HG03442 (cell line): Measurements from ENCODE around the gene MYH2.

Source experiments
- ATAC-seq: cut with Tn5 transposase; IDR thresholded peaks from one replicate; pipeline ENCODE4 v1.9.1; 2021; ENCODE audit warnings: mild to moderate bottlenecking, moderate library complexity; ENCODE audit not compliant: unreplicated experiment

The MYH2 gene

DNA sequence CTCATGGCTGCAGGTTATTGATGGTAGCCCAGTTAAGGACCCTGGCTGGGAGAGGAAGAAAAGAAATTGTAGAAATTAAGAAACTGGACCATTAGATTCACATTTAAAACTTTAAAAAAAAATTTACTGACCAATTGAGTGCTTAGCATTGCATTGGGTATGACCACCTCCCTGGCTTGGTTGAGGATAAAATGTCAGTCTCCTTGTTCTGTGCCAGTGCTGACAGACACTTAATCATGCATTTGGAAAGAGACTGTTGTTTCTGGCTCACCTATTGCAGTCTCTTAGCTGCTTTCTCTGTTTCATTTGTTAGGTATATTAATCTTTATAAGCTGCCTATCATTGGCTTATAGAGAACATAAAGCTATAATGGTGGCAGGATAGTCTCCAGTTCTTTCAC, 32.8 kb downstream of the MYH2 start:
- ATAC-seq = no peak

DNA sequence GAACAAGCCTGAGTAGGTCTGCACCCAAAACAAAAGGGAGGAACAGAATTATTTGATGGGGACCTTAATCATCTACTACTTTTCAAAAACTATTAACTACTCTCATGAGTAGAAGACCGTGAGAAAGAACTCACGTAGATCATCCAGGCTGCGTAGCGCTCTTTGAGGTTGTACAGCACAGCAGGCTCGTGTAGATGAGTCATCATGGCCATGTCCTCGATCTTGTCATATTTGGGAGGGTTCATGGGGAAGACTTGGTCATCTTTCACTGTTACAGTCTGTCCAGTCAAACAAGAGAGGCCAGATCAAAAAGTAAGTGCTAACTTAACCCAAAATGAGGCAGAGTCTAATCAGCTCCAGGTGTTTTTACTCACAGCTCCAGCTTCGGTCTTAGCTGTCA, 33.4 kb downstream of the MYH2 start:
- ATAC-seq = no peak

DNA sequence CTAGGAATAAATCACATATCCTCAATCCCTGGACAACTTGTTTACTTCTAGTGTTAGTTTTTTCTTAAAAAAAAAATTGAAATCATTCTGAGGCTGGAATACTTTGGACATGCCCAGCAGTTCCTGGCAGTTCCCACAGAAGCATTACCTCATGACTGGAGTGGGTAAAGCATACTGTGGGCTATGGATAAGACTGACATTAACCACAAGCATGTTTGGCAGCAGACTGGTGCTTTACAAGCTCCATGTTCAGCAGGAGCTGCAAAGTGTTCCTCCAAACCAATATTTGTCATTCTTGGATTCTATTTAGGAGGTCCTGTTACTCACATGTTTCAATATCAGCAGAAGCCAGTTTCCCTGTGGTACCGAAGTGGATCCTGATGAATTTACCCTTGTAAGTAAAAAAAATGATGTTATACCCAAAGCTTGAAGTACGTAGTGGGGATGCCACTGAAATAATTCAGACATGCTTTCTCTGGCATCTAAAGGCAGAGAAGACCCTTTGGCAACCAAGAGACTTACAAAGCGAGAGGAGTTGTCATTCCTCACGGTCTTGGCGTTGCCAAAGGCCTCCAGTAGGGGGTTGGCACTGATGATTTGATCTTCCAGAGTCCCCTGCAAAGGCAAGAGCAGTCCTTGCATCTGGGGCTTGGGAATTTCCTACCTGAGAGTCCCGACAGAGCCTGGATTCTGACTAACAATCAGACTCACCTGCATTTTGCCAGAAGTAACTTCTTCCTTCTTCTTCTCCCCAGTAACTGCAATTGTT, 36.0 kb downstream of the MYH2 start:
- no peak for ATAC-seq

DNA sequence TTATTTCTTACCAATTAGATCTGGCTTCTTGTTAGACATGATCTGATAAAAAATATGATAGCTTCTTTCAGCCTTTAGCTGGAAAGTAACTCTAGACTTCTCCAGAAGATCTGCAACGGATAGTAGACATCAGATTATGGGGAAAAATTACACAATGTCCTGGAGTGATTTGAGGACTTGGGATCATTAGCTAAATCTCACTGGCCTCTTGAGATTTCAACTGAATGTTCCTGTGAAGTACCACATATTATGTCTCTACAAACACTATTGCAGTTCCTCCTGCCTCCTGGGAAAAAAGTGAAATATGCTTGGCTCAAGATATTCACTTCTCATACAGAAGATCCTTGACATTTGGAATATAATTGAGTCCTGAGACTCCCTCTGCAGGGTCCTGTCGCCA, 36.6 kb downstream of the MYH2 start:
- no peak for ATAC-seq

DNA sequence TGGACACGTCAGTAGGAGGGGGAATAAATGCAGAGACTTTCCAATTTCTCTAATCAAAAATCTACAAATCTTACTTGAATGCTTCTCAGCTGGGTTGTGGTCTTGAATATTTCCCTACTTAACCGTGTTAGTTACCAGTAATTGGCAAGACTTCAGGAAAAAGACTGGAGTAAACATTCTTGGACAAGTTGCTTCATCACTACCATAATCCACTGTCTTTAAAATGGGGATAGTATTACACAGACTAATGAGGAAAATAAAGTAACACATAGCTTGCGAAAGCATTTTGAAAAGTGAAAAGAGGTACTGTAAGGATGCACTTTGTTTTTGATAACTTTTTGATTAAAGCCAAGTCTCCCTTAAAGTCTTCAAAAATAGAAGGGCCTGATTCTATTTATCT, 49.5 kb downstream of the MYH2 start:
- ATAC-seq = no peak

DNA sequence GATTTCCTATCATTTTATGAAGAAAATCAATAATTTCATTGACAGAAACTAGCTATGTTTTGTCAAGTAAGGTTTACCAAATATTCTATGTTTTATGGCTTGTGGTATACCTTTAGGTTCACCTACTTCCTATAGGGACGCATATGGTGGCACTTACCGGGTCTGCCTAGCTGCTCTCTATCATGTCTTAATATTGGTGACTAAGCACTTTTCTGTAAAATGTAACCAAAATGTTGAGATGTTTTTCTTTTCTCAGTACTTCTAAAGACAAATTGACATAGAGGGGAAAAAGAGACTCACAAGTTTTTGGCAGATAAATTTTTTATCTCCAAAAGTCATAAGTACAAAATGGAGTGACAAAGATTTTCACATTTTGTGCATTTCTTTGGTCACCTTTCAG, 57.5 kb downstream of the MYH2 start:
- no peak for ATAC-seq

DNA sequence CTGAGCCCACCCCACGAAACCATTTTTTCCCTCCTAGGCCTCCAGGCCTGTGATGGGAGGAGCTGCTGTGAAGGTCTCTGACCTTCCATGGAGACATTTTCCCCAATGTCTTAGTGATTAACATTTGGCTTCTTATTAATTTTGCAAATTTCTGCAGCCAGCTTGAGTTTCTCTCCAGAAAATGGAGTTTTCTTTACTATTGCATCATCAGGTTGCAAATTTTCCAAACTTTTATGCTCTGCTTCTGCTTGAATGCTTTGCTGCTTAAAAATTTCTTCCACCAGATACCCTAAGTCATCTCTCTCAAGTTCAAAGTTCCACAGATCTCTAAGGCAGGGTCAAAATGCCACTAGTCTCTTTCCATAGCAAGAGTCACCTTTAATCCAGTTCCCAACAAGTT, 67.2 kb downstream of the MYH2 start:
- ATAC-seq = no peak

DNA sequence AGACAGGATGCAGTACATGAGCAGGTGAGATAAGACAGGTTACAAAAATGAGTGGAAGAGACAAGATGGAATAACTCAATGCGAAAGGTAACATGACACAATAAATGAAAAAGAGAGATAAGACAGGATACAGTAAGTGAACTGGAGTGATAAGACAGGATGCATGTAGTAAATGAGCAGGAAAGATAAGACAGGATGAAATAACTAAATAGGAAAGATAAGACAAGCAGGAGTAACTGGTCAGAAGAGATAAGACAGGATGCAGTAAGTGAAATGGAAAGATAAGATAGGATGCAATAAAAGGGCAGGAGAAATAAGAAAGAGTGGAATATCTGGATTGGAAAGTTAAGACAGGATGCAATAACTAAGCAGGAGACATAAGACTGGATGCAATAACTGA, 71.8 kb downstream of the MYH2 start:
- ATAC-seq = no peak

DNA sequence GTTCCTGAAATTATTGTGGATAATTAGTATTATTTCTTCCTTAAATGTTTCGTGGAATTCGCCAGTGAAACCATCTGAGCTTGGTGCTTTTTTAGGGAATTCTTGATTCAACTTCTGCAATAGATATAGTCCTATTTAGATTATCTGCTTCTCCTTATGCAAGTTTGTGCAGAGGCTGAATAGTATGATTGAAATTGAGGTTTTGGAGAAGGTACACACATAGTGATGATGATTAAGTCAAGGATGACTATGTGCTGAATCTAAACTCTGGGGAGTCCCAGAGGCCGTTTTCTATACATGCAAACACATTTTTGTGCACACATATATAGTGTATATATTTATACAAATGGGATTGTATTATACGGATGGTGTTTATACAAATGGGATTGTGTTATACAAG, 74.9 kb downstream of the MYH2 start:
- ATAC-seq = no peak

DNA sequence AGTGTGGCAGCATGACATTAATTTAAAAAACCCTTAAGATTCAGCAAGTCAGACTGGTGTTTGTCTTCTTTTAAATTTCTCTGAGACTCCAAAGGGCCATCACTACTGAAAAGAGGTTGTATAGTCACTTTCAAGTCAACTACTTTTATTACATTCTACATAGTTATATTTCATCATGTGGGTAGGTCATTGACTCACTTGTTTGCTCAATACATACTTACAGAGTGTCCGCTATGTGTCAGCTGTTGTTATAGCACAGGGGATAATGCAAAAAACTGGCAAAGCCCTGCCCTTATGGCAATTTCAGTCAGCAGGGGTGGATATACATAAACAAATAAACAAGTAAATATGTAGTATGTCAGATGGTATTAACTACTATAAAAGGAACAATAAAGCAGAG, 77.6 kb downstream of the MYH2 start:
- no peak for ATAC-seq
